GM23338 (cell line): ENCODE results near the gene LGALS8. TPM values are rescaled to one million over a fixed set of nuclear protein-coding genes. Genes with fewer than 3 reads are reported as not detected.

ENCODE experiments used
- ATAC-seq: fragments of 200-7000 bp; cut with Tn5 transposase; 3 replicates; pipeline ENCODE4 v1.9.1; 2020
- DNase-seq: peaks from one replicate; pipeline ENCODE4 v3.0.0-alpha.2; 2015; ENCODE audit warnings: low spot score
- H2AFZ ChIP-seq: fragments of 200-600 bp; sonication (generic); 2 replicates; pipeline ENCODE4 v1.8.0; 2016; ENCODE audit warnings: antibody characterized with exemption, mild to moderate bottlenecking, moderate library complexity
- H3F3A ChIP-seq: fragments of 200-600 bp; sonication (generic); replicated peaks from 2 replicates; pipeline ENCODE4 v1.8.0; 2017; ENCODE audit warnings: antibody characterized with exemption, mixed run types, low read depth
- H3K27ac ChIP-seq: fragments of 200-600 bp; sonication (generic); 2 replicates; pipeline ENCODE4 v1.6.1; 2016; ENCODE audit warnings: low read depth
- H3K27me3 ChIP-seq: fragments of 200-600 bp; sonication (generic); 2 replicates; pipeline ENCODE4 v1.8.0; 2016; ENCODE audit warnings: mild to moderate bottlenecking, mixed run types, moderate library complexity; ENCODE audit not compliant: insufficient read depth
- H3K36me3 ChIP-seq: fragments of 200-600 bp; sonication (generic); 2 replicates; pipeline ENCODE4 v1.8.0; 2016; ENCODE audit warnings: mild to moderate bottlenecking; ENCODE audit not compliant: insufficient read depth
- H3K4me1 ChIP-seq: fragments of 200-600 bp; sonication (generic); 2 replicates; pipeline ENCODE4 v1.8.0; 2016; ENCODE audit warnings: mild to moderate bottlenecking, moderate library complexity; ENCODE audit not compliant: insufficient read depth
- H3K4me2 ChIP-seq: fragments of 200-600 bp; sonication (generic); 2 replicates; pipeline ENCODE4 v1.7.1; 2017; ENCODE audit warnings: mixed run types
- H3K4me3 ChIP-seq: fragments of 200-600 bp; sonication (generic); 2 replicates; pipeline ENCODE4 v1.6.1; 2016; ENCODE audit warnings: mixed run types
- H3K79me2 ChIP-seq: fragments of 200-600 bp; sonication (generic); replicated peaks from 2 replicates; pipeline ENCODE4 v1.8.0; 2017; ENCODE audit warnings: mild to moderate bottlenecking; ENCODE audit not compliant: insufficient read depth
- H3K9me2 ChIP-seq: fragments of 200-600 bp; sonication (generic); 2 replicates; pipeline ENCODE4 v1.8.0; 2017; ENCODE audit not compliant: insufficient read depth
- H4K20me1 ChIP-seq: fragments of 200-600 bp; sonication (generic); replicated peaks from 2 replicates; pipeline ENCODE4 v1.8.0; 2017; ENCODE audit warnings: mild to moderate bottlenecking; ENCODE audit not compliant: insufficient read depth
- H3K27ac Mint-ChIP-seq: 2 replicates; pipeline ENCODE4 v1.8.0; 2020; ENCODE audit warnings: inconsistent platforms, mild to moderate bottlenecking, moderate library complexity, mixed read lengths
- H3K27me3 Mint-ChIP-seq: 3 replicates; pipeline ENCODE4 v1.8.0; 2022; ENCODE audit warnings: low read depth, mild to moderate bottlenecking, moderate library complexity, mixed read lengths, inconsistent platforms; ENCODE audit not compliant: insufficient read depth, poor library complexity
- H3K36me3 Mint-ChIP-seq: 3 replicates; pipeline ENCODE4 v1.8.0; 2021; ENCODE audit warnings: low read depth, mild to moderate bottlenecking, inconsistent platforms, moderate library complexity, mixed read lengths
- H3K4me1 Mint-ChIP-seq: 3 replicates; pipeline ENCODE4 v1.8.0; 2020; ENCODE audit warnings: mild to moderate bottlenecking, inconsistent platforms, mixed read lengths
- H3K4me3 Mint-ChIP-seq: 3 replicates; pipeline ENCODE4 v1.8.0; 2021; ENCODE audit warnings: moderate library complexity, mild to moderate bottlenecking, inconsistent platforms, mixed read lengths
- H3K9me3 Mint-ChIP-seq: 3 replicates; pipeline ENCODE4 v1.8.0; 2020; ENCODE audit warnings: moderate library complexity, mild to moderate bottlenecking, inconsistent platforms, mixed read lengths
- CREB1 ChIP-seq: fragments of 250-450 bp; sonication (Bioruptor Pico); IDR thresholded peaks from 2 replicates; pipeline ENCODE4 v1.5.0; 2020; ENCODE audit warnings: low read depth, mild to moderate bottlenecking, moderate library complexity
- CTCF ChIP-seq, 2 experiments: fragments of 200-600 bp in 1 of 2; sonication (generic) in 1 of 2; conservative IDR thresholded peaks; 2 replicates each; pipeline versions ENCODE4 v1.5.1 to v1.6.1; 2016 to 2017; ENCODE audit warnings: antibody characterized with exemption in 2 of 2, low read depth in 2 of 2, mild to moderate bottlenecking in 2 of 2, moderate library complexity in 1 of 2
- ETS1 ChIP-seq: IDR thresholded peaks from 2 replicates; pipeline ENCODE4 v1.6.1; 2016; ENCODE audit warnings: antibody characterized with exemption
- EZH2phosphoT487 ChIP-seq: fragments of 200-600 bp; sonication (generic); IDR thresholded peaks from one replicate; pipeline ENCODE4 v1.8.1; 2018; ENCODE audit warnings: antibody characterized with exemption; ENCODE audit not compliant: unreplicated experiment
- JUNB ChIP-seq: IDR thresholded peaks from one replicate; pipeline ENCODE4 v1.6.1; 2016; ENCODE audit warnings: antibody characterized with exemption; ENCODE audit not compliant: unreplicated experiment
- NANOG ChIP-seq: IDR thresholded peaks from 2 replicates; pipeline ENCODE4 v1.6.1; 2016; ENCODE audit warnings: antibody characterized with exemption, borderline replicate concordance
- POLR2AphosphoS5 ChIP-seq: IDR thresholded peaks from 2 replicates; pipeline ENCODE4 v1.6.1; 2016; ENCODE audit warnings: antibody characterized with exemption, low read depth
- REST ChIP-seq: IDR thresholded peaks from one replicate; pipeline ENCODE4 v1.6.1; 2018; ENCODE audit warnings: antibody characterized with exemption; ENCODE audit not compliant: unreplicated experiment
- ZNF462 ChIP-seq: fragments of 250-450 bp; sonication (Bioruptor Pico); IDR thresholded peaks from 2 replicates; pipeline ENCODE4 v1.5.0; 2020; ENCODE audit warnings: mild to moderate bottlenecking, moderate library complexity
- polyA plus RNA-seq: library from polyadenylated mRNA; unstranded; fragments of >200 nt; fragmentation: Nextera tagmentation; extraction: Ambion mirVana; gene quantifications from 2 replicates; pipeline ENCODE4 v1.2.1, GENCODE V29; 2016
- total RNA-seq: library from RNA; depleted of rRNA; stranded (reverse); fragments of >200 nt; shearing (Covaris generic); gene quantifications from 2 replicates; pipeline ENCODE4 v1.2.3, GENCODE V29; 2014

Gene LGALS8
- total and polyA plus RNA-seq, 2 experiments from 2014 or later: 10.1 to 11.5 TPM

- TF ChIP-seq CREB1 (CRISPR knock-in tag) (no peak), NANOG (no peak), REST (no peak), CTCF (conservative IDR thresholded peaks at IDR 0.05; ENCODE audit: low read depth in 2 of 2) (no peak), POLR2AphosphoS5 (no peak)
Measured at GRCh38 chr1:236590553-236591150, 66.9 kb downstream of the LGALS8 start (continued).

GRCh38 chr1:236602171-236602570, 78.4 kb downstream of the LGALS8 start:
- ATAC-seq: no peak
- Histone ChIP-seq H3K9me2 (no peaks in the 10 kb centered on the region), H3K79me2 (peaks cover 56% of the 10 kb centered on the region), H4K20me1 (peaks cover 5% of the 10 kb centered on the region; the same call in 1 of the 2 replicates), H3K4me2 (no peak overlapping the region), H3K27me3 (no peaks in the 10 kb centered on the region), H2AFZ (no peak overlapping the region), H3K4me1 (peaks cover 12% of the 10 kb centered on the region), H3K4me3 (no peak overlapping the region), H3F3A (no peaks in the 10 kb centered on the region), H3K27ac (no peak overlapping the region), H3K36me3 (peaks cover 29% of the 10 kb centered on the region)
- no peak for DNase-seq
- Mint-ChIP-seq H3K4me3 (no peak overlapping the region; the same call in 2 of the 3 replicates), H3K27me3 (peaks cover 10% of the 10 kb centered on the region), H3K27ac (no peak overlapping the region), H3K9me3 (no peaks in the 10 kb centered on the region), H3K4me1 (peaks cover 14% of the 10 kb centered on the region), H3K36me3 (peaks cover 50% of the 10 kb centered on the region; the same call in 2 of the 3 replicates)
- TF ChIP-seq CTCF (conservative IDR thresholded peaks at IDR 0.05; ENCODE audit: low read depth in 2 of 2) (no peak), NANOG (no peak), CREB1 (CRISPR knock-in tag) (no peak), EZH2phosphoT487 (no peak), ETS1 (no peak), POLR2AphosphoS5 (no peak), ZNF462 (no peak), JUNB (no peak)
